Activated CD4-positive, alpha-beta T cell treated with anti-CD3 and anti-CD28 coated beads, Interleukin-2, amount 10 ng/mL, durations not matched to agents 24 days and 14 days (primary cell): Measurements from ENCODE around the gene OCRL. TPM values are rescaled to one million over a fixed set of nuclear protein-coding genes. Genes with fewer than 3 reads are reported as not detected.

Experiments used
- DNase-seq: peaks from one replicate; pipeline ENCODE4 v3.0.0; 2022
- H3K27ac Mint-ChIP-seq: one replicate; pipeline ENCODE4 v1.8.0; 2022; ENCODE audit warnings: mild to moderate bottlenecking, mixed read lengths
- H3K27me3 Mint-ChIP-seq: one replicate; pipeline ENCODE4 v1.8.0; 2022; ENCODE audit warnings: mixed read lengths
- H3K36me3 Mint-ChIP-seq: one replicate; pipeline ENCODE4 v1.8.0; 2022; ENCODE audit warnings: low read depth, mild to moderate bottlenecking, mixed read lengths
- H3K4me1 Mint-ChIP-seq: one replicate; pipeline ENCODE4 v1.8.0; 2021; ENCODE audit warnings: mixed read lengths
- H3K4me3 Mint-ChIP-seq: one replicate; pipeline ENCODE4 v1.8.0; 2022; ENCODE audit warnings: mild to moderate bottlenecking, moderate library complexity, mixed read lengths
- H3K9me3 Mint-ChIP-seq: one replicate; pipeline ENCODE4 v1.8.0; 2021; ENCODE audit warnings: mixed read lengths
- intact Hi-C: fragments of 100-400 bp; cut with micrococcal nuclease; formaldehyde crosslinking; loops from one replicate; pipeline ENCODE4 v1.15.1; 2023
- total RNA-seq: library from RNA; stranded (reverse); gene quantifications from 2 replicates; pipeline ENCODE4 v1.2.3, GENCODE V29; 2022

Gene OCRL
- total RNA-seq, 1 donor from 2014 or later: 3.8 TPM

- Mint-ChIP-seq H3K4me3 (peak within 1 kb of the TSS; percentile 81), H3K36me3 (no peaks in the 10 kb centered on the region), H3K9me3 (peaks cover 5% of the 10 kb centered on the region), H3K4me1 (peaks cover 4% of the 10 kb centered on the region), H3K27me3 (peaks cover 36% of the 10 kb centered on the region), H3K27ac (no peak within 1 kb of the TSS)
- no peak for DNase-seq
- intact Hi-C loops: no loop called here
Measured at GRCh38 chrX:129523079-129523911, 16.8 kb upstream of the OCRL start, which contains the start of gene SMARCA1. TSS of gene SMARCA1 (minus strand) at chrX:129523490. CDS start at chrX:129523370, 120 bp downstream.

DNA sequence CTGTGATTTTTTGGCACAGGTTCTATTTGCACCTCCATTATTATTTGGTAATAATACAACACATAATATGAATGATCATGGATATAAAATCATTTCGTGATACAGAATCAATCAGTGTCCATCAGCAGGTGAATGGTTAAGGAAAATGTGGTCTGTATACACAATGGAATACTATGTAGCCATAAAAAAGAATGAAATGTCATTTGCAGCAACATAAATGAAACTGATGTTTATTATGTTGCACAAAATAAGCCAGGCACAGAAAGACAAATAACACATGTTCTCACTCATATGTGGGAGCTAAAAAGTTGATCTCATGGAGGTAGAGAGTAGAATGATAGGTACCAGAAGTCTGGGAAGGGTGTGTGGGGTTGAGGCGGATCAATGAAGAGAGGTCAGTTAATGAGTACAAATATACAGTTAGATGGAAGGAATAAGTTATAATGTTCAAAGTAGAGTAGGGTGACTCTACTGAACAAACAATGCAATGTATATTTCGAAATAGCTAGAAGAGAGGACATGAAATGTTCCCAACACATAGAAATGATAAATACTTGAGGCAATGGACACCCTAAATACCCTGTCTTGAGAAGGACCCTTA lies 15.7 kb upstream of the OCRL start:
- intact Hi-C loops: no loop called here

DNA sequence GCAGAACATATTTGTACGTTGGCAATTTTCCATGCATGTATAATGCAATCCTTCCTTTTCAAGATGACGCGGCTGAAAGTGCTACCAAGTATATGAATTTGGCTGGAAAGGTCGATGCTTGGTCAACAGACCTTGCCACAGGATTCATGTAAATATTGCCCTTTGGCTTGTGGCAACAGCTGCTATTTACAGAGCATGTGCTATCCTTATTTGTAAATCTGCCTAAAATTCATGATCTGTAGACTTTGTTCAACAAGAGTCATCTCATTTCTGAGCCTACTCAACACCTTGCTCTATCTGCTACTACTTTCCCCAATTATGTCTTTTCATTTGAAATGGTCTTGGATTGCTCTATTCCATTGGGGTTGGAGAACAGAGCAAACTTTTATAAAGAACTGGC lies 14.9 kb upstream of the OCRL start:
- no peak overlapping the region for H3K27ac Mint-ChIP-seq
- intact Hi-C loops: no loop called here
- H3K4me1 Mint-ChIP-seq: peaks cover 4% of the 10 kb centered on the region
- H3K4me3 Mint-ChIP-seq: no peak overlapping the region
- no peaks in the 10 kb centered on the region for H3K36me3 Mint-ChIP-seq
- peaks cover 5% of the 10 kb centered on the region for H3K9me3 Mint-ChIP-seq
- H3K27me3 Mint-ChIP-seq: peaks cover 33% of the 10 kb centered on the region
- no peak for DNase-seq

More for the DNA sequence above, 15.7 kb upstream of the OCRL start:
- Mint-ChIP-seq H3K27ac (no peak overlapping the region), H3K36me3 (no peaks in the 10 kb centered on the region), H3K9me3 (peaks cover 5% of the 10 kb centered on the region), H3K4me3 (peak overlapping the region; percentile 75), H3K27me3 (peaks cover 33% of the 10 kb centered on the region), H3K4me1 (peaks cover 4% of the 10 kb centered on the region)
- DNase-seq: no peak

DNA sequence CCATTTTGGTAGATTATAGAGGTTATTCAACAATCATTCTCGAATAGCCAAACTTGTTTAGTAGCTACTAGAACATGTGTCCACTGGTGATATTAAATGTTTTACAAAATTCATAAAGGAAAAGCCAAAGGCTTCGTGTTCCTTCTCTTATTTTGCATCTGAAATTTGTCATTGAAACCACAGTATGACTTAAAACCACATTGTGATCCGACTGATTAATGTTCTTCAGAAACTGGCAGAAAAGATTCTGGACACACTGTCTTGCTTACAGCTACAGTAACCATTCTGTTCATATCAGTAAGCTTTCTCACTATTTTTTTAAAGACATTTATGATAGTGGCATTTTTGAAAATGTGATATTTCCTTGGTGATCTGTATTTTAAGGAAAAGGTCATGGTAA lies 14.2 kb upstream of the OCRL start:
- Mint-ChIP-seq H3K27ac (no peak overlapping the region), H3K36me3 (no peaks in the 10 kb centered on the region), H3K4me1 (peaks cover 4% of the 10 kb centered on the region), H3K9me3 (peaks cover 5% of the 10 kb centered on the region), H3K27me3 (peaks cover 32% of the 10 kb centered on the region), H3K4me3 (no peak overlapping the region)
- no peak for DNase-seq
- intact Hi-C loops: no loop called here

DNA sequence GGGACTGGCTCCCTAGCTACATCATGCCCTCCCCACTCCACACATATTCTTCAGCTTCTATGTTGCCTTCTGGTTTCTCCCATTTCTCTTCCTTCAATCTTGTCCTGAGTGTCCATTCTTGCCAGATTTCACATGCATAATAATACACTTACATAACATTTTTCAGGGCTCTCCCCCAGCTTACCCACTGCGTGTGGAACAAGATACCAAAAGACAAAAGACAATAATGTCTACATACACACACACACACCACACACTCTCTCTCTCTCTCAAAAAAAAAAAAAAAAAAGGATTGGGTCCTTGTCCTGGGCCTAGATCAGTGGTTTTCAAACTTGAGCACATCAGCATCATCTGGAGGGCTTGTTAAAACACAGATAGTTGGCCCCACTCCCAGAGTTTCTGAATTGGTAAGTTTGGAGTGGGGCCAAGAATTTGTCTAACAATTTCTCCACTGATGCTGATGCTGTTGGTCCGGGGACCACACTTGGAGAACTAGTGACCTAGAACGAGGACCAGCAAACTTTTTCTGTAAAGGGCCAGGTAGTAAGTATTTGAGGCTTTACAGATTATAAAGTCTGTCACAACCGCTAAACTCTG lies 10.3 kb upstream of the OCRL start:
- Mint-ChIP-seq H3K27me3 (peaks cover 13% of the 10 kb centered on the region), H3K27ac (no peak overlapping the region), H3K4me3 (no peak overlapping the region), H3K4me1 (no peaks in the 10 kb centered on the region), H3K9me3 (no peaks in the 10 kb centered on the region), H3K36me3 (no peaks in the 10 kb centered on the region)
- intact Hi-C loops: no loop called here
- no peak for DNase-seq

DNA sequence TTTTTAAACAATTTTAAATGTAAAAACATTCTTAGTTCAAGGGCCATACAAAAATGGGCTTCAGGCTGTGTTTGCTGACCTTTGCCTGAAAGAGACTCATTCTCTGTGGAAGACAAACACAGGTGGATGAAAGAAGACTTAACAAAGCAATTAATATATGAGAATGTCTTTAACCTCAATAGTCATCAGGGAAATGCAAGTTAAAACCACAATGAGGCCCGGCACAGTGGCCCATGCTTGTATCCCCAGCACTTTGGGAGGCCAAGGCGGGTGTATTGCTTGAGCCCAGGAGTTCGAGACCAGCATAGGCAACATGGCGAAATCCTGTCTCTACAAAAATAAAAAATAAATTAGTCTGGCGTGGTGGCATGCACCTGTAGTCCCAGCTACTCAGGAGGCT lies 9.6 kb upstream of the OCRL start:
- Mint-ChIP-seq H3K4me3 (no peak overlapping the region), H3K9me3 (no peaks in the 10 kb centered on the region), H3K36me3 (no peaks in the 10 kb centered on the region), H3K27ac (no peak overlapping the region), H3K27me3 (peaks cover 10% of the 10 kb centered on the region), H3K4me1 (no peaks in the 10 kb centered on the region)
- no peak for DNase-seq
- intact Hi-C loops: no loop called here

DNA sequence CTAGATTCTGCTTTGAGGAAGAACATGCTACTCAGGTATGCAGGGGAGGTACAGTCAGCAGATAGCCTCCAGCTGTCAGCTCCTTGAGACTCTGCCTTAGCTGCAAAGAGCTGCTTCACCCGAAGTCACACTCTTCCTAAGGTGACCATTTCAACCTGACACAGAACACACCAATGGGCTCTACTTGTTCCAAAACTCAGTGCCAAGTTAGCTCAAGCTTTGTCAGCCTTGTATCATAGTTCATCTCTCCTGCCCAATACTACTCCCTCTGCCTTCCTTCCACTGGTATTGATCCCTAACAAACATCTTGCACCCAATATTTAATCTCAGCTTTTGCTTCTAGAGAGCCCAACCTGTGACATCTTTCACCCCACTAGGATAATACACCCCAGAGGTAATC lies 8.9 kb upstream of the OCRL start:
- Mint-ChIP-seq H3K4me3 (no peak overlapping the region), H3K4me1 (no peaks in the 10 kb centered on the region), H3K27me3 (peaks cover 10% of the 10 kb centered on the region), H3K27ac (no peak overlapping the region), H3K9me3 (no peaks in the 10 kb centered on the region), H3K36me3 (no peaks in the 10 kb centered on the region)
- intact Hi-C loops: no loop called here
- DNase-seq: no peak

- DNase-seq: no peak
- Mint-ChIP-seq H3K4me3 (no peak overlapping the region), H3K4me1 (no peaks in the 10 kb centered on the region), H3K27ac (no peak overlapping the region), H3K36me3 (no peaks in the 10 kb centered on the region), H3K27me3 (peaks cover 15% of the 10 kb centered on the region), H3K9me3 (no peaks in the 10 kb centered on the region)
- intact Hi-C loops: no loop called here
Measured at GRCh38 chrX:129534816-129535578, 5.1 kb upstream of the OCRL start.

- DNase-seq: peak; percentile 53
- Mint-ChIP-seq H3K4me3 (peak overlapping the region; percentile 55), H3K9me3 (no peaks in the 10 kb centered on the region), H3K27me3 (peaks cover 11% of the 10 kb centered on the region), H3K4me1 (peaks cover 6% of the 10 kb centered on the region), H3K36me3 (no peaks in the 10 kb centered on the region), H3K27ac (no peak overlapping the region)
- intact Hi-C loops: no loop called here
Measured at GRCh38 chrX:129540722-129541184, 694 bp downstream of the OCRL start.

GRCh38 chrX:129544780-129545179 lies 4.7 kb downstream of the OCRL start:
- Mint-ChIP-seq H3K27me3 (no peaks in the 10 kb centered on the region), H3K36me3 (no peaks in the 10 kb centered on the region), H3K4me3 (no peak overlapping the region), H3K27ac (no peak overlapping the region), H3K9me3 (no peaks in the 10 kb centered on the region), H3K4me1 (peaks cover 6% of the 10 kb centered on the region)
- no peak for DNase-seq
- intact Hi-C loops: no loop called here

- no peak for DNase-seq
- Mint-ChIP-seq H3K9me3 (no peaks in the 10 kb centered on the region), H3K36me3 (no peaks in the 10 kb centered on the region), H3K4me1 (peaks cover 6% of the 10 kb centered on the region), H3K4me3 (no peak overlapping the region), H3K27me3 (no peaks in the 10 kb centered on the region), H3K27ac (no peak overlapping the region)
- intact Hi-C loops: no loop called here
Measured at GRCh38 chrX:129545408-129545807, 5.3 kb downstream of the OCRL start.

GRCh38 chrX:129549124-129549523 lies 9.1 kb downstream of the OCRL start:
- DNase-seq: no peak
- H3K27me3 Mint-ChIP-seq: no peaks in the 10 kb centered on the region
- H3K4me1 Mint-ChIP-seq: peaks cover 4% of the 10 kb centered on the region
- H3K36me3 Mint-ChIP-seq: no peaks in the 10 kb centered on the region
- intact Hi-C loops: no loop called here
- H3K27ac Mint-ChIP-seq: no peak overlapping the region
- H3K9me3 Mint-ChIP-seq: no peaks in the 10 kb centered on the region
- H3K4me3 Mint-ChIP-seq: no peak overlapping the region

DNA sequence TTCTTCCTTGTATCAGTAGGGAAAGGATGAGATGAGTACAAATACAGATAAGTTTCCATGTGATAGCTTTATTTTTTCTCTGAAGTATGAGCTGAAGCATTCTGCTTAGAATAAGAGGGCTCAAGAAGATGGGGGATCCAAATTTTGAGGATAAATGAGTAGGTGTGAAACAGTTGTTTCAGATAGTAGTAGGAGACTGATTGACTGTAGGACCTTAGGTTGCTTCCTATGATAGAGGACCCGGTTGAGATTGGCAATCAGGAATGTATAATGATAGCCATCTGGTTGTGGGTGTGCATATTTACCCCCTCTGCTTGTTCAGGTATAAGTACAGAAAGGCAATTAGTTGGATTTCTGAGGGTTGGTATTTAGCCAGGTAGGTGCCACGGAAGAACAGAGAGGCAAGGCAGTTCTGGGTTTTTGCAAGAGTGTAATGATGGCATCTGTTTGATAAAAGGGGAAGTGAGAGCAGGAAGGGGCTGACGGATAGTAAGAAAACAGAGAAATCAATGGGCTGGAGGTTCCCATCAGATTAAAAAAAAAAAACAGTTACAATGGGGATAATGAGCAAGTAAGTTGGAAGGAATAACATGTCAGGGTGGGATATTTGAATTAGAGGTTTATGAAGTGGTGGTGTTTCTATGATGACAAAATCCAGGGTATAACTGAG lies 13.7 kb downstream of the OCRL start:
- Mint-ChIP-seq H3K4me3 (no peak overlapping the region), H3K27me3 (no peaks in the 10 kb centered on the region), H3K27ac (no peak overlapping the region), H3K36me3 (no peaks in the 10 kb centered on the region), H3K4me1 (no peaks in the 10 kb centered on the region), H3K9me3 (no peaks in the 10 kb centered on the region)
- intact Hi-C loops: no loop called here
- no peak for DNase-seq
